Activated CD8-positive, alpha-beta memory T cell treated with anti-CD3 and anti-CD28 coated beads for 48 hours (primary cell): Measurements from ENCODE around the gene CCDC60.

Experiments
- DNase-seq, 3 experiments: peaks; one replicate each; pipeline ENCODE4 v3.0.0-alpha.2; 2020; ENCODE audit warnings: low read depth in 2 of 3, low spot score in 2 of 3

CCDC60 gene

GRCh38 chr12:119501052-119501451, 166.5 kb downstream of the CCDC60 start:
- DNase-seq, result no peak

- no peak for DNase-seq
Measured at GRCh38 chr12:119505001-119505400, 170.5 kb downstream of the CCDC60 start.

GRCh38 chr12:119512772-119513497, 178.4 kb downstream of the CCDC60 start:
- DNase-seq, result no peak

- DNase-seq, result no peak
Measured at GRCh38 chr12:119528241-119528640, 193.7 kb downstream of the CCDC60 start.

GRCh38 chr12:119540476-119540875, 205.9 kb downstream of the CCDC60 start:
- DNase-seq, result no peak

GRCh38 chr12:119544765-119545625, 210.5 kb downstream of the CCDC60 start:
- DNase-seq, result peak; percentile 11 to 25 (median 18)

GRCh38 chr12:119546340-119546739, 211.8 kb downstream of the CCDC60 start:
- no peak for DNase-seq

GRCh38 chr12:119547001-119547400, 212.5 kb downstream of the CCDC60 start:
- DNase-seq, result no peak

GRCh38 chr12:119556854-119557253, 222.3 kb downstream of the CCDC60 start:
- no peak for DNase-seq

- DNase-seq, result no peak
Measured at GRCh38 chr12:119565404-119565803, 230.9 kb downstream of the CCDC60 start.

- no peak for DNase-seq
Measured at GRCh38 chr12:119570771-119571170, 236.2 kb downstream of the CCDC60 start.

GRCh38 chr12:119573086-119573485, 238.6 kb downstream of the CCDC60 start:
- no peak for DNase-seq

GRCh38 chr12:119574255-119574654, 239.7 kb downstream of the CCDC60 start:
- DNase-seq, result no peak

- no peak for DNase-seq
Measured at GRCh38 chr12:119576118-119576810, 241.7 kb downstream of the CCDC60 start.

GRCh38 chr12:119576915-119577314, 242.4 kb downstream of the CCDC60 start:
- DNase-seq, result no peak

GRCh38 chr12:119578112-119578511, 243.6 kb downstream of the CCDC60 start:
- DNase-seq, result no peak

GRCh38 chr12:119589097-119589496, 254.6 kb downstream of the CCDC60 start:
- DNase-seq, result no peak

GRCh38 chr12:119589634-119590033, 255.1 kb downstream of the CCDC60 start:
- DNase-seq, result no peak
